ENCODE measurements around the gene DNAH14. TPM values are rescaled to one million over a fixed set of nuclear protein-coding genes. Genes with fewer than 3 reads are reported as not detected.

DNAH14 gene
- total and polyA plus RNA-seq, 2 of the 8 experiments (the other 6 are each of a cell fraction or from before 2014, with no cell fraction given), result 8.4 to 40.7 TPM

DNA sequence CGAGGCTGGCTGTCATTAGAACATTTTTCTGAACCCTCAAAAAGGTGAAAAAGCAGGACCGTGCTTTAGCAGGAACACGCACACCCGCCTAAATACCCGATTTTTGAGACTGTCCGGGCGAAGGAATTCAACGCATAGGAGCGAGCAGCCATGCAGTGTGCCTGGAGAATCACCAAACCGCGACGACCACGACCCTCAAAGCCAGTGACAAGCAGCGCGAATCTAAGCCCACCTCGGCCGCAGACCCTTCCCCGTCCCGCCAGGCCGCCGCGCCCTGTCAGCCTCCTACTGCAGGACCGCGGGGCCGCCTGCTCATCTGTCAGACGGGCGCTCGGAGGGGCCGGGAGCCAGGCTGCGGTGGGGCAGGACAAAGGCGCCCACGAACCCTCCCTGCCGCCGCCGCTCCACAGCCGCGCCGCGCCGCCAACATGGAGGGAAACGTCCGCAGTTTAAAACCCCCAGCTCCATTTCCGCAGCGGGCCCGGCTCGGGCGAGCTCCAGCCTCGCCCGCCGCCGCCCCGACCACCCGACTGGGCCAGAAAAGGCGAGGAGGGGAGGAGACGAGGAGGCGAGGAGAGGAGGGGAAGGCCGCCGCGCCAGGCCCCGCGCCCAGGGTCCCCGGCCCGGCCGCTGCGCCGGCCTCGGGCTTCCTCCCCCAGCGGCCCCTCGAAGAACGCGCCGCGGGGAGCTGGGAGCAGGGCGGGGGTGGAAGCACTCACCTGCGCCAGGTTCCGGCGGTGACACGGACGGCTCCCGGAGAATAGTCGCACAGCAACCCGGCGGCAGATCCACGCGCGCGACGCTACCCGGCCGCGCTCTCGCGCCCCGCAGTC, 498.0 kb downstream of the DNAH14 start, which contains the start of gene LBR (continued):
- TF ChIP-seq GABPA (IDR thresholded peaks at IDR 0.05; ENCODE audit: borderline replicate concordance, insufficient read depth, low read length), result no peak
- TF ChIP-seq, protein P1, sequence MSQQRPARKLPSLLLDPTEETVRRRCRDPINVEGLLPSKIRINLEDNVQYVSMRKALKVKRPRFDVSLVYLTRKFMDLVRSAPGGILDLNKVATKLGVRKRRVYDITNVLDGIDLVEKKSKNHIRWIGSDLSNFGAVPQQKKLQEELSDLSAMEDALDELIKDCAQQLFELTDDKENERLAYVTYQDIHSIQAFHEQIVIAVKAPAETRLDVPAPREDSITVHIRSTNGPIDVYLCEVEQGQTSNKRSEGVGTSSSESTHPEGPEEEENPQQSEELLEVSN (IDR thresholded peaks at IDR 0.05), result 0 out of 2 replicates have a peak, but pooled peaks have one; percentile 22
- TF ChIP-seq TBP (IDR thresholded peaks at IDR 0.05; ENCODE audit: low read depth, low read length), result no peak
- peak in 1 of 2 experiments; percentile 86; a peak in 2 of 4 replicates for TF ChIP-seq HDAC2 (IDR thresholded peaks at IDR 0.05; ENCODE audit: borderline replicate concordance in 1 of 2, low read depth in 2 of 2, low read length in 2 of 2)
- no peak for TF ChIP-seq CEBPB (IDR thresholded peaks at IDR 0.05; ENCODE audit: low read depth, low read length)
- no peak for TF ChIP-seq EP300 (IDR thresholded peaks at IDR 0.05; ENCODE audit: borderline replicate concordance in 1 of 2, low read depth in 2 of 2, low read length in 2 of 2)
- peak; percentile 80 for TF ChIP-seq KDM4A (IDR thresholded peaks at IDR 0.05; ENCODE audit: low read depth, low read length, severe bottlenecking)
- peak; percentile 28; the same call in 1 of the 2 replicates for TF ChIP-seq BACH1 (IDR thresholded peaks at IDR 0.05; ENCODE audit: low read length)
- no peak; the same call in 1 of the 2 replicates for TF ChIP-seq RBBP5 (IDR thresholded peaks at IDR 0.05; ENCODE audit: borderline replicate concordance, low read depth, low read length)
- TF ChIP-seq SAP30 (IDR thresholded peaks at IDR 0.05; ENCODE audit: insufficient read depth, insufficient replicate concordance, low read length), result peak; percentile 52
- no peak for TF ChIP-seq MAFK (IDR thresholded peaks at IDR 0.05; ENCODE audit: low read depth, low read length)
- no peak for TF ChIP-seq POLR2AphosphoS5 (IDR thresholded peaks at IDR 0.05; ENCODE audit: low read depth, low read length)
- no peak for TF ChIP-seq CHD2 (IDR thresholded peaks at IDR 0.05; ENCODE audit: low read length)

Measured in H1 (cell line).